Thymus (tissue), 11 donors: ENCODE data around the gene PHF2. TPM values are rescaled to one million over a fixed set of nuclear protein-coding genes. Genes with fewer than 3 reads are reported as not detected.

ENCODE experiments used
- DNase-seq, 9 donors: peaks; one replicate each; pipeline ENCODE4 v3.0.0-alpha.2; 2013; ENCODE audit warnings: low spot score in 9 of 9, low read depth in 6 of 9, missing footprints in 1 of 9
- H3K27ac ChIP-seq, 2 donors: one replicate each; pipeline ENCODE4 v1.5.1; 2013; ENCODE audit warnings: control low read depth in 1 of 2, low read depth in 1 of 2, low read length in 1 of 2, mild to moderate bottlenecking in 1 of 2, moderate library complexity in 1 of 2
- H3K27me3 ChIP-seq, 2 donors: one replicate each; pipeline ENCODE4 v1.5.1; 2013; ENCODE audit warnings: low read length in 1 of 2; ENCODE audit not compliant: control insufficient read depth in 2 of 2, insufficient read depth in 1 of 2
- H3K36me3 ChIP-seq, 2 donors: one replicate each; pipeline ENCODE4 v1.5.1; 2013; ENCODE audit warnings: low read length in 1 of 2, mild to moderate bottlenecking in 1 of 2, moderate library complexity in 1 of 2; ENCODE audit not compliant: control insufficient read depth in 2 of 2, insufficient read depth in 2 of 2
- H3K4me1 ChIP-seq, 2 donors: one replicate each; pipeline ENCODE4 v1.5.1; 2013; ENCODE audit warnings: low read length in 2 of 2; ENCODE audit not compliant: control insufficient read depth in 2 of 2, insufficient read depth in 2 of 2
- H3K4me3 ChIP-seq, 2 donors: one replicate each; pipeline ENCODE4 v1.5.1; 2013; ENCODE audit warnings: low read length in 2 of 2, control low read depth in 1 of 2, mild to moderate bottlenecking in 1 of 2
- H3K9me3 ChIP-seq, 2 donors: one replicate each; pipeline ENCODE4 v1.5.1; 2013; ENCODE audit warnings: low read length in 1 of 2, mild to moderate bottlenecking in 1 of 2; ENCODE audit not compliant: control insufficient read depth in 2 of 2, insufficient read depth in 1 of 2
- WGBS: extraction: QIAGEN DNeasy Blood & Tissue Kit; methylation state at CpG from one replicate; pipeline ENCODE4 v1.1.7; 2013; 5-methylcytosine and 5-hydroxymethylcytosine counted together
- polyA plus RNA-seq: library from polyadenylated mRNA; stranded (reverse); fragments of 200-250 nt; gene quantifications from one replicate; pipeline ENCODE4 v1.2.3, GENCODE V29; 2013
- total RNA-seq: library from RNA; stranded (reverse); fragments of 120-200 nt; gene quantifications from one replicate; pipeline ENCODE4 v1.2.4, GENCODE V29; 2013
- donor health status: healthy.

PHF2 gene
- total and polyA plus RNA-seq, 2 donors, result 13.6 to 26.8 TPM

DNA sequence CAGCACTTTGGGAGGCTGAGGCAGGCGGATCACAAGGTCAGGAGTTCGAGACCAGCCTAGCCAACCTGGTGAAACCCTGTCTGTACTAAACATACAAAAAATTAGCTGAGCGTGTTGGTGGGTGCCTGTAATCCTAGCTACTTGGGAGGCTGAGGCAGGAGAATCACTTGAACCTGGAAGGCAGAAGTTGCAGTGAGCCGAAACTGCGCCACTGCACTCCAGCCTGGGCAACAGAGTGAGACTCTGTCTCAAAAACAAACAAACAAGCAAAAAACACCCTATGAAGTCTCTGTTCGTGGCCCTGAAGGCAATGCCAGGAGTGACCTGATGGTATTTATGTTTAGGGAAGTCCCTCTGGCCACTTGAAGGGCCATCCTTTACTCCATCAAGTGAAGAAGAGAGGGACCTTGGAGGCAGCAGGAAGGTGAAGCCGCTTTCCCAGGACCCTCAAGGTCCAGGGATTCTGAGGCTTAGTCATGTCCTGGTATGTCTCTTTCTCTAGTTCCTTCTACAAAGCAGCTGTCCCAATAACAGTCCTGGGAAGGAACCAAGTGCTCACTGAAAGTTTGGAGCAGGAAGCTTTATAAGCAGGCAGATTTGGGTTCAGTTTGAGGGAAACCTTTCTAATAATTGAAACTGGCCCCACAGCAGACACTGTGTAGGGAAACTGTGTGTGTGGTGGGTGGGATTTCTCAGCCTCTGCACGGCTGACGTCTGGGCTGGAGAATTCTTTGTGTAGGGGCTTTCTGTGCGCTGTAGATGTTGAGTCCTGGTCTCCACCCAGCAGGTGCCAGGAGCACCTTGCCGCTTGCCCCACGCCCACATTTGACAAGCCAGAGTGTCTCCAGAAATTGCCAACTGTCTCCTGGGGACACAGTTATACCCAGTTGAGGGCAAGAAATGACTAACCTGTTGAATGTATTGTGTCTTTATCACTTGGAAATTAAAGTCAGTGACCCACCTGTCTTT is 12.5 kb downstream of the PHF2 start:
- H3K4me1 ChIP-seq, result peaks cover 3 to 13% of the 10 kb centered on the region in 2 donors
- no peaks in the 10 kb centered on the region for H3K9me3 ChIP-seq
- H3K36me3 ChIP-seq, result no peaks in the 10 kb centered on the region
- no peak for DNase-seq
- no peaks in the 10 kb centered on the region for H3K27me3 ChIP-seq
- 88% methylated on average over 12 of the region's 12 CpGs for WGBS
- H3K4me3 ChIP-seq, result no peak overlapping the region
- H3K27ac ChIP-seq, result no peak overlapping the region

DNA sequence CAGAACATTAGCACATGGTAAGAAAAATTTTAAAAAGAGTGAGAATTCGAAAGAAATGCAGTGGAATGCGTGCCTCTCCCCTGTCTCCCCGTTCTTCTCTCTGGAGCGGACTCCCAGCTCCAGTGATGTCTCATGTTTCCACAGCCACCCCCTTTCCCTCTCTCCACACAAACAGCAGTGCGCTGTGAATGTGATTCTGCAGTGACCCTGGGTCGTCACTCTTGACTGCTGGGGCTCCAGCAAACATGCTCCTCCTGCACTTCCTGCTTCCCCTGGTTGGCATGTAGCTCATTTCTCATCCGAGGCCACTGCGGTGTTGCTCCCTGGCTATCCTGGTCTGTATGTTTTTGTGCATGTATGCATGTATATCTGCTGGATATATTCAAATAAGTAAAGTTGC is 13.3 kb downstream of the PHF2 start:
- peak overlapping the region in 1 of 2 donors; percentile 43 for H3K27ac ChIP-seq
- no peaks in the 10 kb centered on the region for H3K36me3 ChIP-seq
- H3K4me1 ChIP-seq, result peaks cover 3 to 13% of the 10 kb centered on the region in 2 donors
- no peak overlapping the region for H3K4me3 ChIP-seq
- no peaks in the 10 kb centered on the region for H3K27me3 ChIP-seq
- no peaks in the 10 kb centered on the region for H3K9me3 ChIP-seq
- no peak for DNase-seq
- 69% methylated on average over 8 of the region's 8 CpGs for WGBS

DNA sequence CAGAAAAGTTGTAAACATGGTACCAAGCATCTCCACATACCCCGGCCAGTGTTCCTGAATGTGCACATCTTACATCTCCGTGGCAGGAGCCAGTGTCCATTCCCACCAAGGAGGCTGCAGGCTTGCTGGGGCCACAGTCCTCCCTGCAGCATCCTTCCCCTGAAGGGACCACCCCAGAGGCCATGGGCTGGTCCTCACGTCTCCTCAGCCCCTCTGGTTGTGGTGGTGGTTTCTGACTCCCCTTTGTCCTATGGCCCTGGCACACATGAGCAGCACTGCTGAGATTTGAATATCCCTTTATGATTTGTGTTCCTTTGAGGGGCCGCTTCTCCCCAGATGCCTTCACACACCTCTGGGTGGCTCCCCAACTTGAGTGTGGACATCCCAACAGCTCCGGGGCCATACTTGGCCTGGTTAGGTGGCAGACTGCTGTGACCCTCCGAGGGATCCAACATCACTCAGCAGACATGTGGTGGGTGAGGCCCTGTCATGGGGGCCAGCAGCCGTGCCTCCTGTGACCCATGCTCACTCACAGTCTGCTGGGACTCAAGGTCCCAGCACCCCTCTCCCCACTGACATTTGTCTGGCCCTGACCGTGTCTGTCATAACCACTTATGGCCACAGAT is 14.3 kb downstream of the PHF2 start:
- Histone ChIP-seq H3K27ac (no peak overlapping the region), H3K9me3 (no peaks in the 10 kb centered on the region), H3K4me1 (peaks cover 3 to 13% of the 10 kb centered on the region in 2 donors), H3K4me3 (no peak overlapping the region), H3K27me3 (no peaks in the 10 kb centered on the region), H3K36me3 (no peaks in the 10 kb centered on the region)
- 91% methylated on average over 8 of the region's 8 CpGs for WGBS
- DNase-seq, result no peak

DNA sequence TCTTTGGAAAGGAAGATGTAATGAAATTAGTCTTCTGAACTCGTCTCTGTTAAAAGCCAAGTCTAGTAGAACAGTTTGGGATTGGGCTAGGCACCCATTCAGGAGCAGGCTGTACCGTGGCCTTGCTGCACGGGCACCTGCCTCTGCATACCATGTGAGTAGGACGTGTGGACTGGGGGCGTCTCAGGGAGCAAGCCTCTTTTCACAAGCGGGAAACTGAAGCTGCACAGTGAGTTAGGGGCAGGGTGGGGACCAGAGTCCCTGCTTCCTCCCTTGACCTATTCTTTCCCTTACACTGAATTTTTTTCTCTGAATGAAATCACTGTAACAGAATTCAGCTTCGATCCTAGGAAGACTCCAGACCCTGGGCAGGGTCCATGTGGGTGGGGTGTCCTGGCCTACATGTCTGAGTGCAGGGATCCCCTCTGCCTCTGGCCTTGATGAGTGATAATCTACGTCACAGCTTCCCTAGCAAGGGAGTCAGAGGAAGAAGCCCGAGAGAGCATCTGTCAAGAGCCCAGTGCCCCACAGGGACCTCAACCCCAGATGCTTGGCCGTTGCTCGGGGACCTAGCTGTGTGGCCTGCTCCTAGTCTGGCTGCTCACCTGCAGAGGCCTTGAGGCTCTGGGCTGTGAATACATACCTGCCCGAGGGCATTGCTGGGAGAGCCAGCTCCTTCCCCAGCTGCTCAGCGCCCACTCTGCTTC is 15.1 kb downstream of the PHF2 start:
- Histone ChIP-seq H3K36me3 (no peaks in the 10 kb centered on the region), H3K9me3 (no peaks in the 10 kb centered on the region), H3K27ac (no peak overlapping the region), H3K27me3 (no peaks in the 10 kb centered on the region), H3K4me3 (no peak overlapping the region), H3K4me1 (peaks cover 3 to 13% of the 10 kb centered on the region in 2 donors)
- DNase-seq, result no peak
- WGBS, result 92% methylated on average over 13 of the region's 13 CpGs

DNA sequence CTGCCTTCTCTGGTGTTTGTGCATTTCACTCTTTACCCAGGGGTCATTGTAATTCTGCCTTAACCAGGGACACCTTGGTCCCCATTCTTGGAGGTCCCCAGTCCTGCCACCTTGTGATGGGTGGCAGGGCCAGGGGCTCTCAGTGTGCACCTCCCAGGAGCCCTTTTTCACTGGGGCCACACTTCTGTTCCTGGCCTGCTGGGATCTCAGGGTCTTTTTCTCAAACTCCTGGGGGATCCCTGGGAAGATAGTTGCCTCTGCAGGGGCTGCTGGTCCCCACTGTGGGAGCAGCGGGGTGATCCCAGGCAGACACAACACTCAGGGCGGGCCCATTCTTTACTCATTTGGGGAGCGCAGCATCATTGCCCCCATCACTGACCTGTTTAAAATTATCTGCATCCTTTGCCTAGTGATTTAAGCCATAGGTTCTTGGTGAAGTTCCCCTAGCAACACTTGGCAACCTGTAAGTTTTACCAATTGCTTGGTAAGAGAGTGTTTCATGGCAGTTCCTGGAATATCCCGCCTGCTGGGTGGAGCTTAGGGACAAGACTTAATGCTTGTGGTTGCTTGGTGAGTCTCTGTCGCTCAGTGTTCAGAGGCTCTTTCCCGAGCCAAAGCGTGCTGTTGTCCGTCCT is 15.7 kb downstream of the PHF2 start:
- no peak for DNase-seq
- no peak overlapping the region for H3K27ac ChIP-seq
- H3K4me3 ChIP-seq, result no peak overlapping the region
- H3K36me3 ChIP-seq, result no peaks in the 10 kb centered on the region
- no peaks in the 10 kb centered on the region for H3K9me3 ChIP-seq
- no peaks in the 10 kb centered on the region for H3K27me3 ChIP-seq
- peaks cover 4 to 13% of the 10 kb centered on the region in 2 donors for H3K4me1 ChIP-seq
- 96% methylated on average over 8 of the region's 8 CpGs for WGBS

DNA sequence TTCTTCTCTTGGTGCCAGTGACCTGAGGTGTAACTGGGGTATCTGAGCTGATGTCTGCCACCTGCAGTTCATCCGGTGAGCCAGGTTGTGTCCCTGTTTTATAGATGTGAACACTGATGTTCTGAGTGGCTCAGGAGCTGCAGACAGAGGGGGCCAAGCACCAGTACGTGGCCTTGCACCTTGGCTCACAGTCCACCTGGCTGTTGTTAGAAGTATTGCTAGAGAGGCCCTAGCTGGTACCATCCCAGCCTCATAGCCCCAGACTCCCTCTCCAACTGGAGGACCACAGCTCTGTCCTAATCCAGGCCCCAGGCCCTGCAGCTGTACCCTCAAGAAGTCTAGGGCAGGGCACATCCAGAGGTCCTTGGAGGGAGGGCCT is 16.2 kb downstream of the PHF2 start:
- Histone ChIP-seq H3K27ac (no peak overlapping the region), H3K9me3 (no peaks in the 10 kb centered on the region), H3K36me3 (no peaks in the 10 kb centered on the region), H3K4me3 (no peak overlapping the region), H3K27me3 (no peaks in the 10 kb centered on the region), H3K4me1 (peaks cover 7 to 17% of the 10 kb centered on the region in 2 donors)
- no peak for DNase-seq
- 93% methylated on average over 2 of the region's 2 CpGs for WGBS

DNA sequence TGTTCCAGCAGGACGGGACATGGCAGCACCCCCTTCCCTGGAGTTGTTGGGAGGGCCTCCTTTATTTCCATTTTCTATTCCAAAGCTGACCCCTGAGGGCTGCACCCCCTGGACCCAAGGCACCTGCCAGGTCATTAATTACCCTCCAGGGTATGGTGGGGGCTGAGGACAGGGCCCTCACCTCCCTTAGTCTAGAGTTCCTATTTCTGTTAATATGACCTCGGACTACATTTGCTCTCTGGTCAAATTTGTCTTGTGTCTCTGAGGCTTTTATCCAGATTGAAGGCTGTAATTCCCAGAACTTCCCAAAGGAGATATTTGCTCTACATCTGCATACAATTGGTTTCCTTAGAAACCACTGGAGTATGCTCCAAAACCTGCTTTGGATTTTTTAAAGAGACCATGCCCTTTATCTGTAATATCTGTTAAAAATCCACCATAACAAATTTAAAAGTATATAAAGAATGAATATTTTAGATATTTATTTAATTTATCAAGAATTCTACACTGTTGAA is 16.8 kb downstream of the PHF2 start:
- no peaks in the 10 kb centered on the region for H3K9me3 ChIP-seq
- WGBS, result 98% methylated on average over 2 of the region's 2 CpGs
- H3K27ac ChIP-seq, result no peak overlapping the region
- no peaks in the 10 kb centered on the region for H3K27me3 ChIP-seq
- peaks cover 7 to 20% of the 10 kb centered on the region in 2 donors for H3K4me1 ChIP-seq
- H3K4me3 ChIP-seq, result no peak overlapping the region
- DNase-seq, result no peak
- H3K36me3 ChIP-seq, result no peaks in the 10 kb centered on the region

DNA sequence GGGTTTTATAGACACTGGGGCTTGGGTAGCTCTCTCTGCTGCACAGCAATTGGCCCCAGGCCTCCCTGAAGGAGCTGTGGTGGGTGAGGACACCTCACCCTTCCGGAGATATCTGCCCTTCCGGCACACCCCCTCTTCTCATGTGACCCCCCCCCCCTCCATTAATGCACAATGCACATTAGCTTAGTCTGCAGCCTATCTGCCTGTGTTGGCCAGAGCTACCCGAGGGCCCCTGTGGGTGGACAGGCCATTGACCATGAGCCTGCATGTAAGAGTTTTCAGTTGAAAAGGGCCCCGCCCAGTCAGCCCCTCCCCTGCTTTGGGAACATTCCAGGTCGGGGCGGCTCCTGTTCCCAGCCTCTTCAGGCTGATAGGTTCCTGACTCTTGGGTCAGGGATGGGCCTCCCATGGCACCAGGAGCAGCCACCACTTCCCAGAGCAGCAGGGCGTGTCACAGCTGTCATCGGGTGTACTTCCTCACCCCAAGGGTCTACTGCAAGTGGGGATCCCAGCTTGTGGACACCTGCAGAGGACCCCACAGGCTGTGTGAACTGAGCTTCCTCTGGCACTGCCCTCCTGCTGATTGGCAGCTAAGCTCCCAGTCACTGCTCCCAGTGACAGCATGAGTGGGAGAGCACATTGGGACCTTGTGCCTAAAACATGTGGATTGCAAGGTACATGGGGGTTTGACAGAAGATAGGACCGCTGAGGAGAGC is 17.8 kb downstream of the PHF2 start:
- 97% methylated on average over 9 of the region's 9 CpGs for WGBS
- no peaks in the 10 kb centered on the region for H3K27me3 ChIP-seq
- H3K9me3 ChIP-seq, result no peaks in the 10 kb centered on the region
- H3K36me3 ChIP-seq, result no peaks in the 10 kb centered on the region
- DNase-seq, result no peak
- peaks cover 17 to 24% of the 10 kb centered on the region in 2 donors for H3K4me1 ChIP-seq
- H3K27ac ChIP-seq, result no peak overlapping the region
- no peak overlapping the region for H3K4me3 ChIP-seq
